GM12801 (cell line): ENCODE results near the gene ZNF530.

ENCODE experiments used
- CTCF ChIP-seq: IDR thresholded peaks from one replicate; pipeline ENCODE4 v1.5.1; 2011; ENCODE audit warnings: control low read depth; ENCODE audit not compliant: insufficient read length; ENCODE audit errors: extremely low read depth

Gene ZNF530

GRCh38 chr19:57599761-57600383, at the start of gene ZNF530:
ZNF530 (plus strand) TSS chr19:57599885; CDS start chr19:57604346, 4,461 bp downstream.
- TF ChIP-seq CTCF = no peak

GRCh38 chr19:57552432-57552831, 47.3 kb upstream of the ZNF530 start:
- TF ChIP-seq CTCF = no peak

- TF ChIP-seq CTCF = no peak
Observed at GRCh38 chr19:57557659-57558058, 42.0 kb upstream of the ZNF530 start.

GRCh38 chr19:57558525-57558924, 41.2 kb upstream of the ZNF530 start:
- TF ChIP-seq CTCF = no peak

GRCh38 chr19:57559008-57559403, 40.7 kb upstream of the ZNF530 start:
- TF ChIP-seq CTCF = no peak

- TF ChIP-seq CTCF = no peak
Observed at GRCh38 chr19:57559404-57560025, 40.2 kb upstream of the ZNF530 start, which contains the start of gene ZNF550. ZNF550 (minus strand) TSS chr19:57559863; CDS start chr19:57559682, 181 bp downstream.

- no peak for TF ChIP-seq CTCF
Observed at GRCh38 chr19:57560049-57560491, 39.6 kb upstream of the ZNF530 start.
